GM19397 (cell line): ENCODE results near the gene THAP4.
"Not testable (repeated sequence)": the region's sequence is repeated elsewhere in the genome, so short reads cannot be mapped to it uniquely, and the experiment has no call there.

Source experiments
- ATAC-seq: cut with Tn5 transposase; IDR thresholded peaks from one replicate; pipeline ENCODE4 v1.9.1; 2021; ENCODE audit warnings: mild to moderate bottlenecking, moderate library complexity; ENCODE audit not compliant: unreplicated experiment

THAP4 gene

GRCh38 chr2:241666627-241667400 is 29.9 kb upstream of the THAP4 start:
- no peak for ATAC-seq

- ATAC-seq = no peak
Measured at GRCh38 chr2:241665731-241666440, 28.9 kb upstream of the THAP4 start.

GRCh38 chr2:241662731-241663130 is 25.8 kb upstream of the THAP4 start:
- ATAC-seq = not testable (repeated sequence)

- no peak for ATAC-seq
Measured at GRCh38 chr2:241660593-241661213, 23.7 kb upstream of the THAP4 start.

- ATAC-seq = no peak
Measured at GRCh38 chr2:241659150-241659739, 22.3 kb upstream of the THAP4 start.

GRCh38 chr2:241658296-241658695 is 21.3 kb upstream of the THAP4 start:
- ATAC-seq = no peak

GRCh38 chr2:241657786-241658254 is 20.9 kb upstream of the THAP4 start:
- ATAC-seq = no peak

GRCh38 chr2:241656190-241656741 is 19.3 kb upstream of the THAP4 start:
- no peak for ATAC-seq

- no peak for ATAC-seq
Measured at GRCh38 chr2:241655516-241656189, 18.7 kb upstream of the THAP4 start.

GRCh38 chr2:241654551-241654950 is 17.6 kb upstream of the THAP4 start:
- ATAC-seq = no peak

- ATAC-seq = no peak
Measured at GRCh38 chr2:241653210-241653750, 16.3 kb upstream of the THAP4 start.

GRCh38 chr2:241652722-241653121 is 15.8 kb upstream of the THAP4 start:
- ATAC-seq = no peak

- no peak for ATAC-seq
Measured at GRCh38 chr2:241652142-241652541, 15.2 kb upstream of the THAP4 start.

GRCh38 chr2:241649927-241650326 is 13.0 kb upstream of the THAP4 start:
- no peak for ATAC-seq

- no peak for ATAC-seq
Measured at GRCh38 chr2:241649404-241649803, 12.4 kb upstream of the THAP4 start.

GRCh38 chr2:241648453-241648852 is 11.5 kb upstream of the THAP4 start:
- no peak for ATAC-seq

- no peak for ATAC-seq
Measured at GRCh38 chr2:241645915-241646645, 9.1 kb upstream of the THAP4 start.

- ATAC-seq = no peak
Measured at GRCh38 chr2:241645056-241645914, 8.3 kb upstream of the THAP4 start.

GRCh38 chr2:241641631-241642030 is 4.7 kb upstream of the THAP4 start:
- ATAC-seq = no peak
